Measurements from ENCODE around the gene PAK3.

Gene PAK3

DNA sequence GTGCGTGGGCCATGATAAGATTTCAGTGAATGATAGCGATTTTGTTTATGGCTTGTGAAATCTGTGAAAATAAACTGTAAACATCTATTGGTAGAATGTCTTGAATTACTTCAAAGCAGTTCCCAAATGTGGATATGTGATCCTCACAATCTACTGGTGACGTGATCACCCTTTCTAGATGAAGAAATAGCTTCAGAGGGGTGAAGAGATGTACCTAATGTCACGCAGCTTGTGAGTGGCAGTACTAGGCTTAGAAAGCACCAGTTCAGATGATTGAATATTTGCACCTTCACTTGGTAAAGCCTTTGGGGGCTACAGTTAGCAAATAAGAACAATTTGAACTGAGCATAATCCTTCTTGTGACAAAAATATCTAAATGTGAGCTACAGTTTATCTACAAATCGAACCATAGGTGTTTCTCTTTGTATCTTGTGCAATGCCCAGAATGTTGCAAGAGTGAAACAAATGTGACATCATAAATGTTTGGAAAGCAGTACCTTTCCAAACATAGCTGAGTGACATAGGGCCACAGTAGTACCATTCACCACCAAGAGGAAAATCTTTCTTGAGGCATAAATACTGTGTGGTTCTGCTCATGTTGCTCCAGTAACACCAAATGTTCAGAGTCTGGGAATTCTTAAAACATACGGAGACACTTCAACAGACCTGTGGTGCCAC lies 14.2 kb downstream of the PAK3 start:
- no peaks in the 10 kb centered on the region for H4K20me1 ChIP-seq (ENCODE audit: control insufficient read depth, insufficient read depth, low read depth, low read length)
- H3K36me3 ChIP-seq (ENCODE audit: control insufficient read depth, low read length): no peaks in the 10 kb centered on the region
- no peak overlapping the region for H3K4me2 ChIP-seq (ENCODE audit: low read length)
- H3K9me2 ChIP-seq (replicated peaks; ENCODE audit: control insufficient read depth, low read length): no peaks in the 10 kb centered on the region
- no peaks in the 10 kb centered on the region for H3F3A ChIP-seq (ENCODE audit: control insufficient read depth, insufficient read depth)
- H3K4me1 ChIP-seq (ENCODE audit: control insufficient read depth, low read length): no peaks in the 10 kb centered on the region
- no peak overlapping the region for H3K4me3 ChIP-seq (ENCODE audit: low read length)
- TF ChIP-seq CTCF (IDR thresholded peaks at IDR 0.05; ENCODE audit: low read depth, low read length, poor library complexity, severe bottlenecking) (no peak), EZH2phosphoT487 (IDR thresholded peaks at IDR 0.05; ENCODE audit: borderline replicate concordance, low read length) (no peak)
- H3K27ac ChIP-seq (ENCODE audit: low read depth, low read length): no peak overlapping the region
- no peaks in the 10 kb centered on the region for H3K9me3 ChIP-seq (ENCODE audit: control insufficient read depth, insufficient read depth, low read length)
- H3K27me3 ChIP-seq (ENCODE audit: control insufficient read depth, low read length): no peaks in the 10 kb centered on the region
- no peaks in the 10 kb centered on the region for H3K79me2 ChIP-seq (ENCODE audit: control insufficient read depth, low read length)

- H3K27me3 ChIP-seq (ENCODE audit: control insufficient read depth, low read length): no peaks in the 10 kb centered on the region
- no peaks in the 10 kb centered on the region for H3K4me1 ChIP-seq (ENCODE audit: control insufficient read depth, low read length)
- TF ChIP-seq CTCF (IDR thresholded peaks at IDR 0.05; ENCODE audit: low read depth, low read length, poor library complexity, severe bottlenecking): no peak
- H3K9me2 ChIP-seq (replicated peaks; ENCODE audit: control insufficient read depth, low read length): no peaks in the 10 kb centered on the region
- no peaks in the 10 kb centered on the region for H3K36me3 ChIP-seq (ENCODE audit: control insufficient read depth, low read length)
- no peak overlapping the region for H3K4me3 ChIP-seq (ENCODE audit: low read length)
- H4K20me1 ChIP-seq (ENCODE audit: control insufficient read depth, insufficient read depth, low read depth, low read length): no peaks in the 10 kb centered on the region
- H3F3A ChIP-seq (ENCODE audit: control insufficient read depth, insufficient read depth): no peaks in the 10 kb centered on the region
- no peaks in the 10 kb centered on the region for H3K9me3 ChIP-seq (ENCODE audit: control insufficient read depth, insufficient read depth, low read length)
- no peaks in the 10 kb centered on the region for H3K79me2 ChIP-seq (ENCODE audit: control insufficient read depth, low read length)
- no peak overlapping the region for H3K27ac ChIP-seq (ENCODE audit: low read depth, low read length)
- H3K4me2 ChIP-seq (ENCODE audit: low read length): no peak overlapping the region
These were observed 18.8 kb downstream of the PAK3 start for GRCh38 chrX:111114806-111115205.

- no peak for TF ChIP-seq CTCF (IDR thresholded peaks at IDR 0.05; ENCODE audit: low read depth, low read length, poor library complexity, severe bottlenecking)
- no peak overlapping the region for H3K27ac ChIP-seq (ENCODE audit: low read depth, low read length)
- no peaks in the 10 kb centered on the region for H3K9me3 ChIP-seq (ENCODE audit: control insufficient read depth, insufficient read depth, low read length)
- no peaks in the 10 kb centered on the region for H3K79me2 ChIP-seq (ENCODE audit: control insufficient read depth, low read length)
- no peaks in the 10 kb centered on the region for H3F3A ChIP-seq (ENCODE audit: control insufficient read depth, insufficient read depth)
- no peaks in the 10 kb centered on the region for H3K4me1 ChIP-seq (ENCODE audit: control insufficient read depth, low read length)
- H4K20me1 ChIP-seq (ENCODE audit: control insufficient read depth, insufficient read depth, low read depth, low read length): no peaks in the 10 kb centered on the region
- no peaks in the 10 kb centered on the region for H3K36me3 ChIP-seq (ENCODE audit: control insufficient read depth, low read length)
- H3K27me3 ChIP-seq (ENCODE audit: control insufficient read depth, low read length): no peaks in the 10 kb centered on the region
- H3K4me3 ChIP-seq (ENCODE audit: low read length): no peak overlapping the region
- no peak overlapping the region for H3K4me2 ChIP-seq (ENCODE audit: low read length)
- H3K9me2 ChIP-seq (replicated peaks; ENCODE audit: control insufficient read depth, low read length): no peaks in the 10 kb centered on the region
These were observed 20.7 kb downstream of the PAK3 start for GRCh38 chrX:111116666-111117065.

Measured in DOHH2 (cell line).